Retinal pigment epithelial cell (primary cell): ENCODE results near the gene CFAP61.

Experiments
- DNase-seq: peaks from one replicate; pipeline ENCODE4 v3.0.0-alpha.2; 2010; ENCODE audit warnings: low read depth
- H3K4me3 ChIP-seq: 2 replicates; pipeline ENCODE4 v1.5.1; 2011; ENCODE audit warnings: mild to moderate bottlenecking, low read length, control low read depth, moderate library complexity
- CTCF ChIP-seq: conservative IDR thresholded peaks from 2 replicates; pipeline ENCODE4 v1.5.1; 2011; ENCODE audit warnings: low read depth, low read length, control low read depth, inconsistent platforms

CFAP61 gene

GRCh38 chr20:20253039-20253743, 200.9 kb downstream of the CFAP61 start:
- DNase-seq = no peak
- TF ChIP-seq CTCF = no peak
- no peak overlapping the region for H3K4me3 ChIP-seq

- DNase-seq = no peak
- no peak overlapping the region for H3K4me3 ChIP-seq
- no peak for TF ChIP-seq CTCF
Observed at GRCh38 chr20:20253744-20254330, 201.5 kb downstream of the CFAP61 start.

- no peak overlapping the region for H3K4me3 ChIP-seq
- no peak for TF ChIP-seq CTCF
- DNase-seq = no peak
Observed at GRCh38 chr20:20255099-20255498, 202.8 kb downstream of the CFAP61 start.

- TF ChIP-seq CTCF = no peak
- no peak for DNase-seq
- H3K4me3 ChIP-seq = no peak overlapping the region
Observed at GRCh38 chr20:20259533-20259932, 207.2 kb downstream of the CFAP61 start.

GRCh38 chr20:20261159-20261558, 208.8 kb downstream of the CFAP61 start:
- H3K4me3 ChIP-seq = no peak overlapping the region
- no peak for DNase-seq
- no peak for TF ChIP-seq CTCF

GRCh38 chr20:20265210-20265609, 212.9 kb downstream of the CFAP61 start:
- no peak for TF ChIP-seq CTCF
- no peak for DNase-seq
- H3K4me3 ChIP-seq = no peak overlapping the region

- no peak for TF ChIP-seq CTCF
- no peak overlapping the region for H3K4me3 ChIP-seq
- DNase-seq = no peak
Observed at GRCh38 chr20:20266552-20266951, 214.2 kb downstream of the CFAP61 start.
